Lower leg skin (tissue), 3 donors: Measurements from ENCODE around the gene EHBP1.

ENCODE experiments used
- POLR2A ChIP-seq, 2 donors: fragments of 450-650 bp; IDR thresholded peaks; one replicate each; pipeline ENCODE4 v1.6.1; 2016 to 2017; ENCODE audit warnings: antibody characterized with exemption in 2 of 2, mild to moderate bottlenecking in 1 of 2, moderate library complexity in 1 of 2
- TF ChIP-seq, protein P1 (sequence below), 3 donors: fragments of 450-650 bp; IDR thresholded peaks; one replicate each; pipeline ENCODE4 v1.5.1; 2016; ENCODE audit warnings: antibody characterized with exemption in 3 of 3, mild to moderate bottlenecking in 3 of 3, moderate library complexity in 2 of 3

DNA sequence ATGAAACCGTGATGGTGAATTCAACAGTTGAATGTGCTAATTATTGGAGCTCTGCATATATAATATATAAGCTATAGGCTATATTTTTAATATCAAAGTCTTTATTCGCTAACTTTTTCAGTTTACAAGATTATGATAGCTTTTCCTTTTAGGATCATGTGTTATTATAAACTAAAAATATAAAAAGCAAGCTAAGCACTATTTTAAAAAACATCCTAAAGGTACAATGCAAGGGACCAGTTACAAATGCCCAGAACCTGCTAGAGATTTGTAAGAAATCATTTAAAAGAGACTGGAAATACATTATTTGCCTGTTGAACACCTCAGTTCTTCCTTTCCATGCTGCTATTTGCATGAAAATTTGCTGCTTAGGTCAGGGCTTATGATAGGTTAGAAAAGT is 43.4 kb upstream of the EHBP1 start:
- TF ChIP-seq, protein P1, sequence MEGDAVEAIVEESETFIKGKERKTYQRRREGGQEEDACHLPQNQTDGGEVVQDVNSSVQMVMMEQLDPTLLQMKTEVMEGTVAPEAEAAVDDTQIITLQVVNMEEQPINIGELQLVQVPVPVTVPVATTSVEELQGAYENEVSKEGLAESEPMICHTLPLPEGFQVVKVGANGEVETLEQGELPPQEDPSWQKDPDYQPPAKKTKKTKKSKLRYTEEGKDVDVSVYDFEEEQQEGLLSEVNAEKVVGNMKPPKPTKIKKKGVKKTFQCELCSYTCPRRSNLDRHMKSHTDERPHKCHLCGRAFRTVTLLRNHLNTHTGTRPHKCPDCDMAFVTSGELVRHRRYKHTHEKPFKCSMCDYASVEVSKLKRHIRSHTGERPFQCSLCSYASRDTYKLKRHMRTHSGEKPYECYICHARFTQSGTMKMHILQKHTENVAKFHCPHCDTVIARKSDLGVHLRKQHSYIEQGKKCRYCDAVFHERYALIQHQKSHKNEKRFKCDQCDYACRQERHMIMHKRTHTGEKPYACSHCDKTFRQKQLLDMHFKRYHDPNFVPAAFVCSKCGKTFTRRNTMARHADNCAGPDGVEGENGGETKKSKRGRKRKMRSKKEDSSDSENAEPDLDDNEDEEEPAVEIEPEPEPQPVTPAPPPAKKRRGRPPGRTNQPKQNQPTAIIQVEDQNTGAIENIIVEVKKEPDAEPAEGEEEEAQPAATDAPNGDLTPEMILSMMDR (IDR thresholded peaks at IDR 0.05), result no peak
- no peak for TF ChIP-seq POLR2A (IDR thresholded peaks at IDR 0.05)
